Right lung (tissue), 5 donors: ENCODE data around the gene ARHGAP29. TPM values are rescaled to one million over a fixed set of nuclear protein-coding genes. Genes with fewer than 3 reads are reported as not detected.

Experiments
- DNase-seq, 2 donors: peaks; one replicate each; pipeline ENCODE4 v3.0.0-alpha.2; 2013
- polyA plus RNA-seq, 5 donors: library from polyadenylated mRNA; unstranded; fragments of 120-200 nt; gene quantifications; one replicate each; pipeline versions ENCODE4 v1.2.1 to v1.2.3, GENCODE V29; 2013; ENCODE audit warnings: inconsistent platforms in 1 of 5, low replicate concordance in 1 of 5; ENCODE audit not compliant: insufficient read length in 5 of 5, insufficient read depth in 1 of 5

ARHGAP29 gene
- polyA plus RNA-seq, 5 donors = 24.7 to 76.5 (median 63.2) TPM

DNA sequence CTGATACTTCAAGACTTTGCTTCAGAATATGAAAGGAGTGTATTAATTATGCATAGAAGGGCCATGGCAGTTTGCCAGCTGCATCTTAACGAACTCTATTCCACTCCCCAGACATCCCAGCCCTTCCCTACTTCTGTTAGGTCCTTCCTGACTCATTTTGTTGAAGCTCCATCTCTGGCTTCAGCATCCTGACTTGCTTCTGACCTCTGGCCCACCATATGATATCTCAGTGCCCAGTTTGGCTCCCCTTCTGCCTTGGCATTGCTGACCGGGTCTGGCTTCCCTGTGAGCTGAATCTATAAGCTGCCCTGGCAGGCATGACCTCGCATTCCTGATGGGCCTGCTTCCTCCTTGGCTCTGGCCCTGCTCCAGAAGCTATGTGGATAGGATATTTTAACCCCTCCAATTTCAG lies 27.6 kb upstream of the ARHGAP29 start:
- no peak for DNase-seq

DNA sequence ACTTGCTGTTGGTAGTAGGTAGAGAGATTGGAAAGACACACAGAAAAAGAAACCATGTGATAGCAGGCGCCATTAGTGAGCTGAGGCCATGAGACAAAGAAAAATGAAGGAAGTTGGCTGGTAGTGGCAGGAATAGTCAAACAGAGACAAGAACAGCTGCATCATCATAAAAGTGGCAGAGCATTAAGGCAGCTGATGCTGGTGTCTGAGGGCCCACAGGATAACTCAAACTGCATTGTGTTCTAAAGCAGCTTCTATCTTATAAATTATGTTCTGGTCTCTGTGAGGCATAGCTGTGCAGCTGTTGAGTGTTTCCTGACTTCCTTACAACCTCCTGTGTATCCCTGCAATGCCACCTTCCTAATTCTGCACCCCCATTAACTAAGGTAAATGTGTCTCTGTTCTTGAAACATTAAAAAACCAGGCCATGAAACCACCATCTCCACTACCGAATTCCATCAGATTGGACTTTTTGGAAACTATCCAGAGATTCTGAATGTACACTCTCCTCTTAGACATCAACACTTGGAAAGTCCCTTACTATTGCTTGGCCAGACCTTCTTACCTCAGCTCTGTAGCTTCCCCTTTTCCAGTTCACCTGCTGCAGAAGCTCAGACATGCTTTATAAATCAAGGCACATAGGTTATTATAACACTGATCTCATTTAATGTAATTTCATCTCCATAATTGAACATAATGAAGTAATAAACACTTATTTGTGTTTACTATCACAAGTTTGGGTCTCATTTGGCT lies 23.4 kb upstream of the ARHGAP29 start:
- no peak for DNase-seq

DNA sequence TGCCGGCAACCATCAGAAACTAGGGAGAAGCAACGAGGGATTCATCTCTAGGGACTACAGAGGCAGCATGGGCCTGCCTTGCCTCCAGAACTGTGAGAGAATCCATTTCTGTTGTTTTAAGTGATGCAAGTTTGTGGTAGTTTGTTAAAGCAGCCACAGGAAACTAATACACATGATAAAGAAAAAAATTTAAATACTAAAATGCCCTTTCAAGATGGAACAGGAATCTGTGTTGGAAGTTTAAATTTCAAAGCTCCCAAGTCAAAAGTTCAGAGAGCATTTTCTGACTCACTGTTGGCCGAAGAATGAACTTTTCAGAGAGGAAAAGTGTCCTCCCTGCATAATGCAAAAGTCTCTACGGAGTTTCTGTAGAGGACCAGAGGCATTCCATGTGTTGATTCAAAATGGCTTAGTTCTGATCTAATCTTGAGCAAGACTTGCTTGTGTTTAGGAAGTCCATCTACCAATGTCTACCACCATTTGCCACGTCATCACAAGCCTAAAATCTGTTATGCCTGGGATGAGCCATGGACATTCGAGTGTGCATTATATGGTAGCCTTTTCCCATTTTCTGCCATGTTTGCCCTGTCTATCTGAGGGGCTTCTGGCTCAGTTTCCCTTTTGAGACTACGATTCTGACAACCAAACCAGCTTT lies 22.4 kb upstream of the ARHGAP29 start:
- no peak for DNase-seq

DNA sequence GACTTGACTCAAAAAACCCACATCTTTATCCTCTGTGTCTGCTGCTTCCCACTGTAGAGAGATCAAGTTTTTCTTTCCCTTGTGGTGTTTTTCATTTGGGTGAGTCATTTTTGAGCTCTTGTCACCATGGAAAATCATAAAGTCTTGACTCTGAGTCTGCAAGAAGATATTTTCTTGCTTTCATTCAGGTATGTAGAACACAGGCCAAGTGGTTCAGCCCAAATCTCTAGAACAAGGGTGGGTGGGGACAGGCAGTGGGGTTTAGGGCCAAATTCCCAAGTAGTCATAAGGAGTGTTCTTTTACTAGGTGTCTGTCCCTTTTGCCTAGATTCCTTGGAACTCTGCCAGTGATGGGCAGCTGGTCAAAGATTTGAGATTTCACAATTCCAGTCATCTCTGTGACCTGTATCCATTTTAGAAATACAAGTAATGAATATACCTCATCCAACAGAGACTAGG lies 21.5 kb upstream of the ARHGAP29 start:
- DNase-seq = no peak

DNA sequence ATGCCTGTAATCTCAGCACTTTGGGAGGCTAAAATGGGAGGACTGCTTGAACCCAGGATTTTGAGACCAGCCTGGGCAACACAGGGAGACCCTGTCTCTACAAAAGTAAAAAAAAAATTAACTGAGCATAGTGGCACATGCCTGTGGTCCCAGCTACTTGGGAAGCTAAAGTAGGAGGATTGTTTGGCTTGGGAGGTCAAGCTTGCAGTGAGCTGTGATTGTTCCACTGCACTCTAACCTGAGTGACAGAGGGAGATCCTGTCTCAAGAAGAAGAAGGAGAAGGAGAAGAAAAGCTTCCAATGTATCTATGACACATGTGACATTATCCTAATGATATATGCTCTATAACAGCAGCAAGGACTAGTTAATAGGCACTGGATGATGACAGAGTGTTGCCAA lies 20.1 kb upstream of the ARHGAP29 start:
- no peak for DNase-seq

DNA sequence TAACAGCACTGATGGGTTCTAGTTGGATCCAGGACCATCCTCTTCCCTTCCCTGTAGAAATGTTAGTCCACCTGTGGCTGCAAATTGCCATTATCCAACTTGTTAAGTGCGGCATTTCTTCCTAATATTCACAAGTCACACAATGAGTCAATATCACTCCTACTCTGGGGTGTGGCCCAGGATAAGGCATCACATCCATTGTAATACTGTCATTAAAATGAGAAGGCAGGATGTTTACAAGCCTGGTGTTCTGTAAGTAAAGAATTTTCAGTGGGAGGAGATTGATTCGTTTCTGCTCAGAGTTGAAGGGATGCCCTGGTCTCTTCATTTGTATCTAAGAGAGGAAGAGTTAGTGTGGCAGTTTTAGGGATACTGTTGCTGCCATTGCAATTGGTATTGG lies 18.1 kb upstream of the ARHGAP29 start:
- DNase-seq = no peak

DNA sequence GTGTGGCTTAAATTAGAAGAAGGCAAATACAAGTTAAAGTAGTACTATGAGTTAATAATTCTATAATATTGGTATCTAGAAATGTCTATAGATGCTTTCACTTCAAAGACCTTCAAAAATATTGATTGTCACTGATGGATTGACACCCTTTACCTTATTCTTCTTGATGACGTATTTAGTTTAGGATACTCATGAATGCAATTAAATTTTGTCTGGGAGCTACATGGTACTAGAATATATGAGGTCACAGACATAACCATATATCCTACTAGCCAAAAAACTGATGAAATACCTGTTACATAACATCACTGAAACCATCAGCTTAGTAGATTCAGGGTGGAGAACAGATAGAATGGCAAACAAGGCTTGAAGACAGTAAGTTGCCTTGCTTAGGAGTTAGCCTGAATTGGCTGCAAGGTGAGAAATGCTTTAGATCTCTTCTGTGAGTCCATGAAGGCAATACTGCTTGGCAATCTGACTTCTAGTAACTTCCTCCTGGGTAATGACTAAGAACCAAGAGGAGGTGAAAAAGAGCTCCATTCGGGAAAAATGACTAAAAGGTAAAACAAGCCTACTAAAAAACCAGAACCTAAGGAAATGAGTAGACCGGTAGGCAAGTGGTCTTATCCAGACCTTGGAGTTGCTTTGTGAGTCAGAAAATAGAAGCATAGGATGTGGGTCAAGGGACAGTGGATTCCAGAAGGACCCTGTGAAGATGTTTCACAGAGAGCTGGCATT lies 16.9 kb upstream of the ARHGAP29 start:
- DNase-seq = no peak

DNA sequence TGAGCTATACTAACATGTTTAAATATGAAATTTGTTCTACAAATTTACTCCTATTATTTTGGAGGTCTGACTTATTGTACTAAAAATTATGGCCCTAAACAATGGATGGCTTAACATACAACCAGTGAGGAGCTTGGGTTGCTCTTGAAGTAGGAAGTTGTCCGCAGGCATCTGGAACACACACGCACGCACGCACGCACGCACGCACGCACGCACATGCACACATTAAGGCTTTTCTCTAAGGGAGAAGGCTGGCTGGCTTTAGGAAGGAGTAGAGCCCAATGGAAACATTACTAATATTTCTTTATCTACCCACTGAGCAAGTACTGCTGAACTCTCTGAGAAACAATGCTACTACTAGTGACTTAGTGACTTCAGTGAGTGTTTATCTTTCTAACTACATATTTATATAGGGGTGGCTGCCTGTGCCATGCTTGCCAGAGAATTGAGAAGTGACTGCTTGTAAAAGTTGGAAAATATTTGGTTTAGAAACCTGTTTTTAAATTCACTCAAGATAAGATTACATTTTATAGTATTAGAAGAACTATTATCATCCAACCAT lies 16.2 kb upstream of the ARHGAP29 start:
- DNase-seq = no peak

DNA sequence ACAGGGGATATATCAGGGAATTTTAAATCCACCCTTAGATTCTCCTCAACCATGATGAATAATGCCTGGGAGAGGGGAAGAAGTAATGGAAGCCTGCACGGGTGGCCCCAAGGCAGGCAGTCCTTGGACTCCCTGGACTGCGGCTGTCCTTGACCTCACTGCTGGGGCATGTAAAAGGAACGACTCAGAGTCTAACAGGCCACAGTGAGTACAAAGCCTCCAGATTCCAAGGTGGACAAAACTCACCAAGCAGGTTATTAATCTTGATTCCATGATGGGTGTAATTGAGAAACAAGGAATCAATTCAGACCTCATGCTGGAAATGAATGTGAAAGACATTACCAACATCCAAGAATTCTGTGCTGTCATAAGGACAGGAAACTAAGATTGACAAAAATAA lies 13.0 kb upstream of the ARHGAP29 start:
- no peak for DNase-seq

DNA sequence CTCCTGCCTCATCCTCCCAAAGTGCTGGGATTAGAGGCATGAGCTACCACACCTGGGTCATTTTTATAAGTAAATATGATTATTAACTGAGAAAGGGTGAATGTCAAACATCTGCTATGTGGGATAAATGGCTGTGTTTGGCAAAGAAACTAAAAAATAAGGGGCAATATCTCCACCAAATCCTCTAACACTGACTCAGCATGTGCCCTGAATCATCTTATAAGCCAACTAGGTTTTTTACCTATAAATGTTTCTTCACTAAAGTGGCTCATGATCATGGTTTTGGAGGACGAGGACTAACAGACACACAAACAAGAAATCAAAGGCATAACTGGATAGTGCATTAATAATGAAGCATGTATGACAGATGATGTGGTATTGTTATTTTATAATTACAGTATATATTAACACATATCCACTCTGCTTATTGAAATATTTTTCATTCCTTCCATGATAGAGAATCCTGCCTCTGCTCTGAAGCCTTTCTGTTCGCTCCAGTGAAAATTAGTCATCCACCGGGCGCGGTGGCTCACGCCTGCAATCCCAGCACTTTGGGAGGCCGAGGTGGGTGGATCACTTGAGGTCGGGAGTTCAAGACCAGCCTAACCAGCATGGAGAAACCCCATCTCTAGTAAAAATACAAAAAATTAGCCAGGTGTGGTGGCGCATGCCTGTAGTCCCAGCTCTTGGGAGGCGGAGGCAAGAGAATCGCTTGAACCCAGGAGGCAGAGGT lies 11.7 kb upstream of the ARHGAP29 start:
- no peak for DNase-seq

DNA sequence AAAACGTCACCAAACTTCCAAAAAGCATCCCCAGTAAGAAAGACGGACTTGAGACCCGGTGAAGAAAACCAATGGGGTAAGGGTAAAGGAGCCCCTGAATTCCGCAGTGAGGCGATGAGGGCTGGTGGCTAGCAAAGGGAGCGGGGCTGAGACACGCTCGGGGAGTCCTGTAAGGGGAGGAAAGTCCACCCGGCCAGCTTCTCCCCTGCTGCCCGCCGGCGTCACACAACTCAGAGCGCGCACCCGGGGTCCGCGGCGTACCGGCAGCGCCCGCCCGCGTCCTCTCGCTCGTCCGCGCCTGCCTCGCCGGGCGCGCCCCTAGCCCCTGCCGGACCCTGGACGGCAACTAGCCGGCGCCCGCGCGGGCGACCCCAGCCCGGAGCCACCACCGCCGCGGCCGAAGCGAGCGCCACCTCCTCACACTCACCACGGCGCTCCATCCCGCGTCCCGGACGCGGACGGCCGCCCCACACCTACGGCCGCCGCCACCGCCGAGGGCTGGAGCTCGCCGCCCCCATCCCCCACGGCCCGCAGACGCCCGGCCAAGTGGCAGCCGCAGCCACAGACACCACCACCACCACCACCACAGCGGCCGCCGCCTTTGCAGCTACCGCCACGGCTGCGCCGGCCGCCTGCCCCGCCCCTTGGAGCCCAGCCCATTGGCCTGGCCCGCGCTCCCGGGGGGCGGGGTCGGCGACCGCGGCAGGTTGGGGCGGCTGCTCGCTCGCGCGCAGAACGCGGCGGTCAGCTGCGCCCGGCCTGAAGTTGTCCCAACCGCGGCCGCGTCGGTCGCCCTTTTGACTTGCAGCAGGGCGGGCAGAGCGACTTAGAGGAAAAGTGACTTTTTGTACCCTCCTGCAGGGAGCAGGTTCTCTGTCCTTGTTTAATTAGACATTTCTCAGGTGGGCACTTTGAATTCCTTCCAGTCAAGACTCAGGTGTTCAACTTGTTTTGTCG lies 10.0 kb upstream of the ARHGAP29 start:
- DNase-seq = peak in 1 of 2 donors; percentile 56

DNA sequence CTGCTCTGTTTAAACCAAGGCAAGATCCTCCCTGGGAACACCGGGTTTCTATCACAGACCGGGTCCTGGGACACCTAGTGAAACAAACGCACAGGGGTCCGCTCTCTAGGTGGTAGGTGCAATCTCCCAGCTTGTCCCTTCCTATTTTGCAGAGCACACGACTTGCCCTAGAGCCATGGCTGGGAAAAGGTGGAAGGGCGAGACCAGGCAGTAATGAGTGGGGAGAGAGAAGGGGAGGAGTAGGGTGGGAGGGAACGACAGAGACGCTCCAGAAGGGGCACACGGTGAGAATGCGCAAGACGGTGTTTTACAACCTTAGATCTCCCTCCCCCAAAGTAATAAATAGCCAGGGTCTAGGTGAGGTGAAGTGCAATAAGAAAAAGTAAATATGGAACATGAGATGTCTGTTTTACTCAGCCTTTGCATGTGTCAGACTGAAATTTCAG lies 9.3 kb upstream of the ARHGAP29 start:
- DNase-seq = no peak

DNA sequence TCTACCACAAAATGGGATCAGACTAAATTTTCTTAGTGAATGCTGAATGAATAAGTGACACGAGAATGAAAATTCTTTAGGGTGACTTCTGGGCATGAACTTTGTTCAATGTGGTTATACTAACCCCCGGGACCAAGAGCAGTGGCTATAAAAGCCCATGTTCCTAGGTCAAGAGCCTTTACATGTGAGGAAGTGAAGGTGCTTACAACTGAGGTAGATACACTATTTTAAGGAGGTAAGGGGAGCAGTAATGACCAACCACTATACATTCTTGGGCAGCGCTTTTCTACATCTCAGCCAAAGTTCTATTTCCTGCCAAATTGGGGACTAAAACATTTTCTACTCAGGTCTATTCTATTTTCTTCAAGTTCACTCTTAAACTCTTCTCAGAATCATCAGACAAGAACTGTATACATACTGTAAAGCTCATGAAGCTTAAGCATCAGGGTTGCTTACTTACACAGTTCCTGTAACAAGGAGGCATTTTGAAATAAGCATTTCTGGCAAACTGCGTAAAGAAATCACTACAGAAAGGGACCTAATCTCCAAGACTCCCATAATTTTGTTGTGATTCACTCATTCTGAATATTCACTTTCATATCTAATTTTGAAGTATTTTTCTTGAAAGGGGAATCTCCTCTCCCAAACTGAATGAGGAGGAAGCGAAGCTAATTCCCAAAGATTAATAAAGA lies 8.5 kb upstream of the ARHGAP29 start:
- no peak for DNase-seq

DNA sequence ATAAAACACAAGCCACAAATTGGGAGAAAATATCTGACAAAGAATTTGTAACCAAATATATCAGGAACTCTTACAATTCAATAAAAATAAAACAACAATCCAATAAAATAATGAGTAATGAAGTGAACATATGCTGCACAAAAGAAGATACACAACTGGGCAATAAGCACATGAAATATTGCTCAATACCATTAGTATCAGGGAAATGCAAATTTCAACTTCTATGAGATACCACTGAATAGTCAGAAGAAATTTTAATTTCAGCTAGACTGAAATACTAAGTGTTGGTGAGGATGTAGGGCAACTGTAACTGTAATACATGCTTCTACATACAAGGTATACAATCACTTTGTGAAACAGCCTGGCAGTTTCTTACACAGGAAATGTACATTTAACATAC lies 7.4 kb upstream of the ARHGAP29 start:
- DNase-seq = no peak

DNA sequence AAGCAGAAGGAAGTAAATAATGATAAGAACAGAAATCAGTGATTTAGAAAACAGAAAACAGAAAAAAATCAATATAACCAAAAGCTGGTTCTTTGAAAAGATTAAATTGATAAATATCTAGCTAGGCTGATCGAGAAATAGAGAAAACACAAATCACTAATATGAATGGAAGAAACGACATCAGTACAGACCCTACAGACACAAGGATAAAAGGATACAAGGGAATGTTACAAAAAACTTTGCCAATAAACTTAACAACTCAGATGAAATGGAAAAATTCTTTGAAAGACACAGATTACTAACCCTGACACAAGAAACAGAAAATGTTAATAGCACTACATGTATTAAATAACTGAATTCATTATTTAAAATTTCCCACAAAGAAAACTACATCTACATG lies 6.3 kb upstream of the ARHGAP29 start:
- no peak for DNase-seq

DNA sequence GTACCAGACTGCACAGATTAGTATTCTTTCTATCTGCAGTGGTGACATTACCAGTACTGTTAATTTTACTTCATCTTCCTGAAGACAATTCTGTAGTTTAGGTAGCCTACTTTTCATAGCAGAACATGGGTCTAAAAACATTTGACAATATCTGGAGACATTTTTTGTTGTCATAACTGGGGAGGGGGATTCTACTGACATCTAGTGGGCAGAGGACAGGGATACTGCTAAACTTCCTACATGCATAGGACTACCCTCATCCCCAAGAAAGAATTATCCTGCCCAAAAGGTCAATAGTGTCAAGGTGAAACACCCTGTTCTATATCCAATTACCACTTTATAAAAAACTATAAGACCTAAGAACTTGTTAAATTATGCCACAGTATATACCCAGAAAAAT lies 3.4 kb upstream of the ARHGAP29 start:
- no peak for DNase-seq

DNA sequence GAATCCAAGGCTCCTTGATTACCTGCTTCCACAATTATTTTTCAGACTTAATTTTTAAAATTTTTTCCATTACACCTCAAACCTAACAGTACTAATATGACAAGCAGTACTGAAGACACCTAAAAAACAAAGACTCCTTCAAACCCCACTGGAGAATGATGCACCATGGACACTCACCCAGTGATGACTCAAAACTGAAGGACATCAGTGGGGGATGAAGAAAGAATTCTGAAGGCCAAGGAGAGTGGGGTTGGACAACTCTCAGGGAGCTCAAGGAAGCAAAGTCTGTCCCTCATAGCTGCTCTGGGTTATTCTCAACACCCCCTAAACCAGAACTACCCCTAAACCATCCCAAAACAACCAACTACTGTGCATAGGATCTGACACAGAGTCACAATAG lies 2.4 kb upstream of the ARHGAP29 start:
- no peak for DNase-seq

DNA sequence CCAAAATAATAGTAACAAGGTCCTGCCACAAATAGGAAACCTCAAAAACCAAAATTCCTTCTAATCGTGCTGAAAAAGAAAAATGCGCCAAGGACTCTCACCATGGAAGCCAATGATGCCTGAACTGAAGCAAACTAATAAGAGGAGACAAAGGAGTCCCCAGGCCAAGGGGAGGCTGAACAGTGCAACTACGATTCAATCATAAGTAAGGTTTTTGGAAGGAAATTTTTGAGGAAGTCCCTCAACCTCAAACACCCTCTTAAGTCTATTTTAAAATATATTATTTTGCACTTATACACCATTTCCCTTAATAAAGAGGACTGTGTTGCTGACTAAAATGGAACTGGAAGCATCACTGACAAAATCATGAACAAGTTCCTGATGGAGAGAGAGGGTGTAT lies 1.7 kb upstream of the ARHGAP29 start:
- DNase-seq = no peak

DNA sequence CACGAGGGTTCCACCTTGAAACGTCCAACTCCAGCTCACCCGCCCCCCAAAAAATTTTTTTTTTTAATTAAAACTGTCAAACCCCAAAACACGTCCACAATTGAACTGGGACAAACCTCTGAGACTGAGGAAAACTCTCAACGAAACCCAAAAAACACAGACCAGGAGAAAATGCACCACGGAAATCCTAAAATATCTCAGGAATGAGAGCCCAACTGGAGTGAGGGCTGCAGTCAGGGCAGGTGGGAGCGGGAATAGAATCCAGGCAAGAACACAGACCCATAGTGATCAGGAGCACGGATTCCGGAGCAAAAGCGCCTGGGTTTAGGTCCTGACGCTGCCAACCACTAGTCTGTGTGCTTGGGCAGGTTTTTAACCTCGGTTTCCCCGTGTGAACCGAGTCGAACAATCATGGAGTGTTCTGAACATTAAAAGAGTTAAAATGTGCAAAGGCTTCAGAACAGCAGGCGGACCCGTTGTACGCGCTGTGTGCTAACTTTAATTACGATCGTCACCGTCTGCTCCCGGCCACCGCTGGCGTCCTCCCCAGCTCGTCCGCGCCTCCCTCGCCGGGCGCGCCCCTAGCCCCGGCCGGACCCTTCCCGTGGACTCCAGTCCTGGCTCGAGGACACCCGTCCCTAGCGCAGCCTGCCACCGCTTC lies 624 bp downstream of the ARHGAP29 start:
- DNase-seq = peak in 1 of 2 donors; percentile 48
